GM18520 (cell line): ENCODE data around the gene GPR31.
A peak's percentile ranks its signal among the peaks of the same experiment; 100 is the strongest.

ENCODE experiments used
- ATAC-seq: cut with Tn5 transposase; IDR thresholded peaks from one replicate; pipeline ENCODE4 v1.9.1; 2021; ENCODE audit not compliant: unreplicated experiment

GPR31 gene

GRCh38 chr6:167120583-167120903 is 37.2 kb downstream of the GPR31 start:
- no peak for ATAC-seq

- no peak for ATAC-seq
These were observed 37.9 kb downstream of the GPR31 start for GRCh38 chr6:167119670-167120582.

- ATAC-seq, result no peak
These were observed 38.9 kb downstream of the GPR31 start for GRCh38 chr6:167118839-167119238.

GRCh38 chr6:167118006-167118405 is 39.8 kb downstream of the GPR31 start:
- ATAC-seq, result no peak

GRCh38 chr6:167116838-167117228 is 40.9 kb downstream of the GPR31 start:
- no peak for ATAC-seq

- no peak for ATAC-seq
These were observed 41.5 kb downstream of the GPR31 start for GRCh38 chr6:167116109-167116837.

GRCh38 chr6:167115054-167115453 is 42.7 kb downstream of the GPR31 start:
- no peak for ATAC-seq

GRCh38 chr6:167113935-167114910 is 43.6 kb downstream of the GPR31 start:
- peak; percentile 79 for ATAC-seq

GRCh38 chr6:167113047-167113754 is 44.6 kb downstream of the GPR31 start:
- peak; percentile 41 for ATAC-seq

- ATAC-seq, result no peak
These were observed 45.4 kb downstream of the GPR31 start for GRCh38 chr6:167112421-167112820.

- ATAC-seq, result no peak
These were observed 46.2 kb downstream of the GPR31 start for GRCh38 chr6:167111597-167111996.

- no peak for ATAC-seq
These were observed 48.1 kb downstream of the GPR31 start for GRCh38 chr6:167109651-167110050.

GRCh38 chr6:167108278-167108677 is 49.5 kb downstream of the GPR31 start:
- no peak for ATAC-seq

- no peak for ATAC-seq
These were observed 50.0 kb downstream of the GPR31 start for GRCh38 chr6:167107787-167108186.

- ATAC-seq, result no peak
These were observed 51.4 kb downstream of the GPR31 start for GRCh38 chr6:167106406-167106805.
